COR-L47 (cell line): ENCODE data around the gene APBB2.

Source experiments
- DNase-seq: peaks from one replicate; lab custom pipeline; 2025; lab: John Stamatoyannopoulos, UW

APBB2 gene

DNA sequence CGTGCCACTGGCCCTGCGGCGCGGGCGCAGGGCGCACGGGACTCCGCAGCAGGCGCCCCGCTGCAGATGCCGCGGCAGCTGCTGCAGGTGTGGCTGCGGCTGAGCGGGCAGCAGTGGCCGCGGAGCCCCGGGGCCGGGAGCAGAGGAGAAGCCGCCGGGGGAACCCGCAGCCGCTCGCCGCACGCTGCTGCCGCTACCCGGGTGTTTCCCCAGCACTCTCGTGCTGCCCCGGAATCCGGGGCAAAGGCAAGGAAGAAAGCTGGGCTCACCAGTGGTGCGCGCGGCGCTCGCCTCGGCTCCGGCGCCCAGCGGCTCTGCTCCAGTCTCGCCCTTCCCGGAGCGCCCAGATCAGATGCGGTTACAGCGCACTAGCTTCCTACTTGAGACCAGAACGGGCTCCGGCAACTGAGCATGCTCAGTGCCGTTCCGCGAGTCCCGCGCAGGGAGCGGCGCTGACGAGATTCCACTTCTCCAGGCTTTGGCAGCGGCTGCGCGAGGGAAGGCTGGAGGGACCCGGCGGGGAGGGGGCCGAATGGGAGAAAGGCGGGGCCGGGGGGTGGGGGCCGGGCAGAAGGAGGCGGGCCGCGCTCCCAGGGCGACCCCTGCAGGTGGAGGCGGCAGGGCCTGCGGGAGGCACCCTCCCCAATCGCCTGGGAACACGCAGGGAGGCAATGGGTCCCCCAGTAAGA is at the start of gene APBB2:
Gene APBB2, minus strand, starts transcription at position 407 of the 689 bp plus-strand sequence. CDS start 181,288 bp downstream, outside the sequence.
- DNase-seq = peak; percentile 98

- no peak for DNase-seq
Measured at GRCh38 chr4:41262198-41262597, 47.9 kb upstream of the APBB2 start.

DNA sequence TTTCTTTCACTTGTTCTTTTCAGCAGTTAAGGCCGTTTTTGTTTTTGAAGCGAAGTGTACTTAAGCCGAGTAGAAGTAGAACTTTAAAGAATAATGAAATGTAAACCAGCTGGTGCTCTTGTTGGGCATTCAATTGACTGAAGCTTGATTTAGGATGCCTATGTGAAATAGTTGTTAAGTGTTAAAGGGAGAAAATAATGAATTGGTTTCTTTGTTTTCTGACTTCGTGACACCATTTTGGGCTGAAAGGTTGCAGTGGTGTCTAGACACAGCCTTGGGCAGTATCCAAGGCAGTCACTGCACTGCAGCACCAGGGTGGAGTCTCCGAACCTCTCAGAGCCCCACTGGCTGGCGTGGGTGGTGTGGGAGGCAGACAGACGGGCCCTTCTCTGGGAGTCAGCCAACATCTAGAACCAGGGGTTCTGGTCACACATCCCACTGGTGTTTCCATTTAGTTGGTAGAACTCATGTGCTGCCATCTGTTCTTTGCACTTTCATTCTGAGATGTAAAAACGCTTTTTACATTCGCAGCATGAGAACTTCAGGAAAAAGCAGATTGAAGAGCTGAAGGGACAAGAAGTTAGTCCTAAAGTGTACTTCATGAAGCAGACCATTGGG is 45.9 kb upstream of the APBB2 start:
- DNase-seq = no peak

DNA sequence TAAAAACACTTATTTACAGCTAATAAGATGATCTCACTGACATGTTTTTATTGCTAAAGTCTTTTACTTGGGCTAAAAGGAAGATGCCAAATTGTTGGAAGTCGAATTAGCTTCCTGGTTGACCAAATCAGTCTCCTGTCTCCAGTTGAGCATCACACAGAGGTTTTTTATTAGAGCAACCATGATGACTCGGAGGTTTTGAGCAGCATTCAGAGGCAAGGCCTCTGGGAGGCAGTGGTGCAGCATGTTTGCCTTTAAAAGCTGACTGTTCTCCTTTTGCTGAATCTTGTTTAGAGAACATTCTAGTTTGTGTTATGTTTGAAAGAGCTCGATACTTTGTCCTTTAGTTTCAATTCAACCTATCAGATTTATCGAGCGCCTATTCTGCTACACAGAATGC is 44.4 kb upstream of the APBB2 start:
- peak; percentile 37 for DNase-seq

DNA sequence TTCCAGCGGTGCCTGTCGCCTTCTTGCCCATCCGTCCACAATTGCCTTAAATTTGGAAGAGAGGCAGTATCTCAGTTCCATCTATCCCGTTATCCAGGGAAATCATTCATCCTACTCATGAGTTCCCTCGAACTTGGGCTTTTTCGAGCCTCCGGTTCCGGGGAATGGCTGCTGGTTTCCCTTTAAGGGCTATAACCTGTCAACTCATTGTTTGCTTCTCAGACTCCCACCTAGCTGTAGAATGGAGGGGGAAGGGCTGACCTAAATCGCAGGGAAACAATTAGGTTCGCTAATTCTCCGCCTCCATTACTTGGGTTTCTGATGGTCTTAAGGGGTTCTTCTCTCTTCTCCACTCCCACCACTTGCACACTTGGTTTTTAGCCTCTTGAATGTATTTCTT is 43.6 kb upstream of the APBB2 start:
- no peak for DNase-seq

DNA sequence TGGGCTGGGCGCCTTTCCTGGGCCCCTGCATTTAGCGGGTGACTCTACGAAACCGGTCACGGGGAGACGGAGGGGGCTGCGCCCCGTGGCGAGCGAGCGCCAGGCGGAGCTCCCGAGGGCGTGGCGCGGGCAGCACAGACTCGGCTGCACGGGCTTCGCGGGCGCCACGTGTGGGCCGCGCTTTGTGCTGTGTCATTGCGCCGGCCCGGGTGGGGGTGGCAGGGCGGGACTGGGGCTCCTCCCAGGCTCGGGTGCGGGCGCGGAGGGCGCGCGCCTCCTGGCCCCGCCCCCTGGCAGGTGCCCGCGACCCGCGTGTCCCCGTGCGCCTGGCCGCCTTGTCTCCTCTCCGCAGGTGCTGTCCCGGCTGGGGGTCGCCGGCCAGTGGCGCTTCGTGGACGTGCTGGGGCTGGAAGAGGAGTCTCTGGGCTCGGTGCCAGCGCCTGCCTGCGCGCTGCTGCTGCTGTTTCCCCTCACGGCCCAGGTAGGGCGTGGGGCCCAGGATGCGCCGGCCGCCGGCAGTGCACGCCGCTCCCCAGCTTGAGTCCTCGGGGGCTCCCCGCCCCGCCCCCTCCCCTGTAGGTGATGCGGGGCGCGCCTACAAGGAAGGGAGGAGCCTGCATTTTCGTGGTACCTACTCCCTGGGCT is 43.0 kb upstream of the APBB2 start:
- DNase-seq = peak; percentile 99

GRCh38 chr4:41256740-41257256 is 42.5 kb upstream of the APBB2 start, which contains the start of gene UCHL1:
UCHL1 (plus strand) TSS chr4:41256928; CDS start chr4:41256977, 49 bp downstream.
- peak; percentile 95 for DNase-seq

GRCh38 chr4:41256131-41256739 is 41.9 kb upstream of the APBB2 start:
- DNase-seq = no peak

GRCh38 chr4:41245983-41246382 is 31.6 kb upstream of the APBB2 start:
- no peak for DNase-seq

- no peak for DNase-seq
Measured at GRCh38 chr4:41241919-41242318, 27.6 kb upstream of the APBB2 start.

DNA sequence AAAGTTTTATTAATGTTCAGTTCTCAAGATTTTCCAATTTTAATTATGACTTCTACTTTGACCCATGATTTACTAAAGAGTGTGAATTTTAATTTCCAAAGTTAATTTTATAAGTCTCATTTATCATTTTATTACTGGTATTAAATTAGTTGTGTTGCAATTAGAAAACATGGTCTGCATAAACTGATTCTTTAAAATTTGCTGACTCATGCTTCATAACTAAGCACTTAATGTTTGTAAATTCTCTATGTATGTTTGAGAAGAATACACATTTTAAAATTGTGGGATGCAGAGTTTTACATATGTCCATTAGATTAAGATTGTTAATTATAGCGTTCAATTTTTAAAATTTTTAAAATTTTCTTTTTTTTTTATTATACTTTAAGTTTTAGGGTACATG is 22.2 kb upstream of the APBB2 start:
- DNase-seq = no peak

GRCh38 chr4:41236032-41236431 is 21.7 kb upstream of the APBB2 start:
- DNase-seq = no peak

GRCh38 chr4:41232856-41233255 is 18.5 kb upstream of the APBB2 start:
- DNase-seq = no peak

- no peak for DNase-seq
Measured at GRCh38 chr4:41232406-41232805, 18.1 kb upstream of the APBB2 start.

- DNase-seq = no peak
Measured at GRCh38 chr4:41227902-41228301, 13.6 kb upstream of the APBB2 start.

- no peak for DNase-seq
Measured at GRCh38 chr4:41221850-41222645, 7.7 kb upstream of the APBB2 start.

DNA sequence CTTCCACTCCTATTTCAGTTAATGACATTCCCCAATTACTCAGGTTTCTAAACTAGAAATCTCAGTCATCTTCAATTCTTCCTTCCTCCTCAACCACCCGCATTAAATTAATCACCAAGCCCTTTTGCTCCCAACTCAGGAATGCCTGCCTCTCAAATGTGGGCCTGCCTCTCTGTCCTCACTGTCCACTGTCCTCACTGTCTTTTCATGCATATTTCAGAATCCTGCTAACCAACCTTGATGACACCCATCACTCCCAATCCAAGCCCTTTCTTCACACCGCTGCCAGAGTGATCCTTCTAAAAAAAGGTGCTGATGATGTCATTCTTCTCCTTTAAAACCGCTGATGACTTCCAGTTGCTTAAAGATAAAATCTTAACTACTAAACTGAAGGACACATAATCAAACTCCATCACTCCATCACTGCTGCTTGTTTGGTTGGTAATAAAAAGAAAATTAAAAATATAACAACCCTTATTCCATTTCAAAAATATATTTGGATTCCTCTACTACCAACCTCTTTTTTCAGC is 5.1 kb upstream of the APBB2 start:
- no peak for DNase-seq

- DNase-seq = no peak
Measured at GRCh38 chr4:41218703-41219102, 4.4 kb upstream of the APBB2 start.

DNA sequence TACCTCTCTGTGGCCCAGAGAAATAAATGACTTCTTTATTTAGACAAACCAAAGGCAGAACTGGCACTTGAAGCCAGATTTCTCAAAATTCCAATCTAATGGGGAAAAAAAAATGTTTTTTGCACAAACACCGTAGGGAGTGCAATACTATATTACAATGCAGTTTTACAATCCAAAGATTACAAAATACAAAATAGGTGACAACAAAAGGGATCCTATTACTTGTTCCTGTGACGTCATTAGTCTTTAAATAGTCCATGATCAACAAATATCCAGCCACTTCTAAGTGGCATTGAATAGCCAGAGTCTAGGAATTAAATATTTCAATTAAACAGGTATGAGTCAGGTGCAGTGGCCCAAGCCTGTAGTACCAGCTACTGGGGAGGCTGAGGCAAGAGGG is 3.0 kb upstream of the APBB2 start:
- no peak for DNase-seq

DNA sequence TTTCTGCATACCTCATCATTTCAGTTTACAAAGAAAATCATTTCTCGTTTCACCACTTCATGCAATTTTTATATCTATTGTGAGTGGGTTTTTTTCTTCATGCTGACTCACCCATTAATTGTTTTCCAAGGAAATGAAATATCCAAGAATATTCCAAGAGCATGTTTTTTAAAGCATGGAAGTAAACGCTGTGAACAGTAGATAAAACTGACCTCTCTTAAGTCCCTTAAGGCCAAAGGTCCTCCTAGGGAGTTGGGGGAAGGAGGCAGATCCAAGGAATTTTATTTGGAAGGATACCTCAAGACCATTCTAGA is 2.6 kb upstream of the APBB2 start:
- no peak for DNase-seq

- DNase-seq = peak; percentile 95
Measured at GRCh38 chr4:41216294-41217019, 2.1 kb upstream of the APBB2 start.
